D721Med (cell line): ENCODE data around the gene CHN2.

Experiments used
- DNase-seq: peaks from one replicate; pipeline ENCODE4 v3.0.0; 2011; ENCODE audit warnings: low spot score; ENCODE audit not compliant: insufficient read length
- FAIRE-seq: peaks from 2 replicates; lab custom pipeline; 2011; peaks lifted over from hg19 to GRCh38; lab: Jason Lieb, UNC
- TF ChIP-seq, protein P1 (sequence below): IDR thresholded peaks from 2 replicates; pipeline ENCODE4 v1.5.1; 2012; ENCODE audit warnings: mild to moderate bottlenecking, control low read depth; ENCODE audit not compliant: insufficient read depth; ENCODE audit errors: missing control alignments

Gene CHN2

DNA sequence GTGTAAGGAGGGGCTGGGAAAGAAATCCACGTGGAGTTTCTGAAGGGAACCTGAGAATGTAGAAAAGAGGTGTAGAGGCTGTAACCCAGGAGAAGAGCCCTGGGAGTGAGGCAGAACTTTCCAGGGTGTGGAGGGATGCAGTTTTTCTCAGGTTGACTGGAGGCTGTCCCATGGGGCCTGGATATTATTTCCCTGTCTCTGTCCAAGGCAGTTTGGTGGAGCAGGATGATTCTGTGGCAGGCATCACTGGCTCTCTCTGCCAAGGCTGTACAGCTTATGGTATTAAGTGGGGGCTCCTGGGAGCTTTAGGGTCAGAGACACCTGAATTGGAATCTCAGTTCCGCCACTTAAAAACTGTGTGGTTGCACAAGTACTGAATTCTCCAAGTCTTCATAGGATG is 81.6 kb downstream of the CHN2 start:
- no peak for FAIRE-seq
- DNase-seq = no peak
- TF ChIP-seq, protein P1, sequence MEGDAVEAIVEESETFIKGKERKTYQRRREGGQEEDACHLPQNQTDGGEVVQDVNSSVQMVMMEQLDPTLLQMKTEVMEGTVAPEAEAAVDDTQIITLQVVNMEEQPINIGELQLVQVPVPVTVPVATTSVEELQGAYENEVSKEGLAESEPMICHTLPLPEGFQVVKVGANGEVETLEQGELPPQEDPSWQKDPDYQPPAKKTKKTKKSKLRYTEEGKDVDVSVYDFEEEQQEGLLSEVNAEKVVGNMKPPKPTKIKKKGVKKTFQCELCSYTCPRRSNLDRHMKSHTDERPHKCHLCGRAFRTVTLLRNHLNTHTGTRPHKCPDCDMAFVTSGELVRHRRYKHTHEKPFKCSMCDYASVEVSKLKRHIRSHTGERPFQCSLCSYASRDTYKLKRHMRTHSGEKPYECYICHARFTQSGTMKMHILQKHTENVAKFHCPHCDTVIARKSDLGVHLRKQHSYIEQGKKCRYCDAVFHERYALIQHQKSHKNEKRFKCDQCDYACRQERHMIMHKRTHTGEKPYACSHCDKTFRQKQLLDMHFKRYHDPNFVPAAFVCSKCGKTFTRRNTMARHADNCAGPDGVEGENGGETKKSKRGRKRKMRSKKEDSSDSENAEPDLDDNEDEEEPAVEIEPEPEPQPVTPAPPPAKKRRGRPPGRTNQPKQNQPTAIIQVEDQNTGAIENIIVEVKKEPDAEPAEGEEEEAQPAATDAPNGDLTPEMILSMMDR = no peak

DNA sequence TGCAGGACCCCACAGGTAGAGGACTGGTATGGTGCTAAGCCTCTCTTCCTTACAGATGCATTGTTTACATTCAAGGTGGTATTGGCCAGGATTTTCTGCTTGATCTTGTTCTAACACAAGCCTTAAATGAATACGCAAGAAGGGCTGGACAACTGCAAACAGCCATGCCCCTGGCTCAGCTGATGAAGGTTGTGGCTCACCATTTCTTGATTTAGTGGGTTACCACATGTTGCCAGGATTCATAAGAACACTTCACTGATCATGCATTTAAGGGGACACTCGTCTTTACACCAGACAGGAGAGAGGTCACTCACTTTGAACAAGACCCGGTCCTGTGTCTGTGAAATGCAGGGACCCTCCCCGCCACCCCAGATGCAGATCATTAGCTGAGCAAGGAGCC is 82.2 kb downstream of the CHN2 start:
- FAIRE-seq (no peak), DNase-seq (no peak)
- TF ChIP-seq, protein P1 = no peak

DNA sequence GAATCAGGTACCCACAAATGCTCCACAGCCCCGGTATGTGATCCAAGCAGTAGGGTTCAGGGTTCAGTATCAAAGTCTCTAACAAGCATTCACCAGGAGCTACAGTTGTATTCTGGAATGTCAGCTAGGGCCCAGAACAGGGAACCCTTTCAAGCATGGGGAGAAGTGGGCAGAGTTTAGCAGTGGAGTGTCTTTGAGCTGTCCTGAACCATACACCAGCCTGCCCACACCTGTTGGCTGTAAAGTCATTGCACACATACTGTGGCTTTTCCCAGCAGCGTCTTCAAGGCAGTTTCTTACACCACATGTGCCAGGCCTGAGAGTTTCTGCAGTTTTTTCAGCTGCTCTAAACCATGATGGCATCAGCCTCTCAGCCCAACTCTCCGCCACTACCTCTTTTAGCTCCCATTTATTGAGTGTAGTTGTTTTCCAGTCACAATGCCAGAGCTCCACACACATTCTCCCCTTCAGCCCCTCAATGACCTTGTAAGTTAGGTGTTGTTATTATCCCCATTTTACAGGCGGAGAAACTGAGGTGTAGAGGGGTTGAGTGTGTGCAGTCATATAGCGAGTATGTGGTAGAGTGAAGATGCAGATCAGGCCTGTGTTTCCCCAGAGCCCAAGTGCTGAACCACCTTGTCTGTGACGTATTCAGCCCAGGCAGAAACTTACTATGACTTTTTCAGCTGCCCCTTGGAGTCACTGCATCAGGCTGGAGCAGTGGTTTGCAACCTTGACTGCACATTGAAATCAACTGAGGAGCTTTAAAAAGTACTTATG is 83.1 kb downstream of the CHN2 start:
- no peak for DNase-seq
- TF ChIP-seq, protein P1 = no peak
- no peak for FAIRE-seq

- DNase-seq = no peak
- TF ChIP-seq, protein P1 = no peak
- FAIRE-seq = no peak
Measured at GRCh38 chr7:29278337-29279069, 83.9 kb downstream of the CHN2 start.

DNA sequence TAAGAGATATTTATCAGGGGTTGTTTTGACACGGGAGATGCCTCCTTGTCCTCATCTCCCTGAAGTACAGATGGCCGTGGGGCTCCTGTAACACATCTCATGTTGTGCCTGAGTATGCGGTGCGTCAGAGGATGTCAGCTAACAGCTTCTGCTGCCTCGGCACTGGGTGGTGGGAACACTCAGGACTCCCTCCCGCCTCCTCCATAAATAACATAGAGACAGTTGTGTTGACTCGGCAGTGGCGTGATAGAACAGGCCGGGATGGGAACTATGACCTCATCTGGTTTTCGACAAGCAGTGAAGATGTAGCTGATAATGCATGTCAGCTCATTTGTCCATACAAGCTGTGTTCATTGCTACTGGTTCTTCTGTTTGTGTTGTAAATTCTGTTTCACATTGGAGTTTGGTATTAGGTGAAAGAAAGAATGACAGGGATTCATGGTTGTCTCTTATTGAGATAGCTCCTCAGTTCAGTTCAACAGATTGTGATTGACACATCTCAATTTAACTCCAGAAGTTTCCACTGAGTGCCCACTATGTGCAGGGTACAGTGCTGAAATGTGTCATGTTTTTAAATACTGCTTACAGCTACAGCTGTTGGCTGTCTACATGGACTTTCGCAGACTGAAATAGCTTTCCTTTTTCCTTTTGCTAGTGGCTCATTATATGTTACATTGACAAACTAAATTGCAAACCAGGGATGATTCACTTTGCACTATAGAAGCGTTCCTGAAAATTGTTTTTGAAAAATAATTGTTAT is 87.4 kb downstream of the CHN2 start:
- DNase-seq = no peak
- TF ChIP-seq, protein P1 = no peak
- no peak for FAIRE-seq

DNA sequence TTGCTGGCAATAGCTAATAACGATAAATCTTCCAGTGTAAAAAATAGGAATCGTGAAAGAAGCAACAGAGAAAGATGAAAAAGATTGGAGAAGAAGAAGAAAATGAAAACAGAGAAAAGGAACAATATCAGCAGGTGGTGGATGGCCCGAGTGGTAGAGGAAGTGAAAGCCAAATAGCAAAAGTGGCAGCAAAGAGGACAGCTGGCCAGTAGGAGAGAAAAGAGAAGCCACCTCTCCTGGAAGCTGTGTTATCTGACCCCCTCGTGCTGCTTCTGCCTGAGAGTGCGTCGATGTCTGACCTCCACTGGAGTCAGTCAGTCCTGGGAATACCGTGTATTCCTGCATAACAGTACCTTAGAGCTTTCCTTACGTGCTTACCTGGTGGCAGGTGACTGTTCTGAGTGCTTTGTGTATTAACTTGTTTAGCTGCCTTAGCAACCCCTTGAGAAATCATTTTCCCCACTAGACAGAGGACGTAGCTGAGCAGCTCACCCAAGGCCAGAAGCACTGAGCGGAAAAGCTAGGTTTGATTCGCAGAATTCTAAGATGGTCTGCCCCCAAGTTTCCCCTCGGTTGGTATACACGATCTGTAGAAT is 88.3 kb downstream of the CHN2 start:
- FAIRE-seq (no peak), DNase-seq (no peak)
- TF ChIP-seq, protein P1 = no peak
